Uterus (tissue), 4 donors: Measurements from ENCODE around the gene PTPRN2. TPM values are rescaled to one million over a fixed set of nuclear protein-coding genes. Genes with fewer than 3 reads are reported as not detected.

Source experiments
- DNase-seq, 2 donors: peaks; one replicate each; pipeline ENCODE4 v3.0.0-alpha.2; 2019 to 2020
- H3K27ac ChIP-seq, 2 donors: fragments of 200-600 bp; sonication (generic); 1 replicate in 1 of 2; 2 replicates in 1 of 2; pipeline ENCODE4 v1.5.1; 2016 to 2018
- H3K27me3 ChIP-seq, 2 donors: fragments of 200-600 bp; sonication (generic); one replicate each; pipeline ENCODE4 v1.5.1; 2018 to 2019; ENCODE audit warnings: control low read depth in 1 of 2
- H3K36me3 ChIP-seq, 2 donors: fragments of 200-600 bp; sonication (generic); one replicate each; pipeline ENCODE4 v1.5.1; 2019; ENCODE audit warnings: control low read depth in 1 of 2
- H3K4me1 ChIP-seq, 2 donors: fragments of 200-600 bp; sonication (generic); one replicate each; pipeline ENCODE4 v1.5.1; 2018 to 2019; ENCODE audit warnings: control low read depth in 1 of 2
- H3K4me3 ChIP-seq, 2 donors: fragments of 200-600 bp; sonication (generic); 1 replicate in 1 of 2; 2 replicates in 1 of 2; pipeline ENCODE4 v1.5.1; 2018 to 2019; ENCODE audit warnings: mild to moderate bottlenecking in 1 of 2
- H3K9me3 ChIP-seq, 2 donors: fragments of 200-600 bp; sonication (generic); one replicate each; pipeline ENCODE4 v1.5.1; 2019; ENCODE audit warnings: control low read depth in 1 of 2
- CTCF ChIP-seq, 4 experiments: fragments of 200-600 bp in 2 of 4; fragments of 450-650 bp in 2 of 4; sonication (generic) in 2 of 4; IDR thresholded peaks; one replicate each; pipeline ENCODE4 v1.5.1; 2016 to 2019; ENCODE audit warnings: antibody characterized with exemption in 4 of 4, mild to moderate bottlenecking in 2 of 4, moderate library complexity in 1 of 4
- POLR2A ChIP-seq, 2 donors: fragments of 450-650 bp; IDR thresholded peaks; one replicate each; pipeline ENCODE4 v1.6.1; 2016; ENCODE audit warnings: antibody characterized with exemption in 2 of 2, mild to moderate bottlenecking in 1 of 2, moderate library complexity in 1 of 2
- intact Hi-C: fragments of 100-400 bp; cut with DNase I; formaldehyde crosslinking; loops from one replicate; pipeline ENCODE4 v1.15.1; 2023; ENCODE audit warnings: low total_unique reads
- total RNA-seq, 4 donors: library from RNA; depleted of rRNA in 3 of 4; stranded (reverse); fragments of >200 nt in 3 of 4; gene quantifications; one replicate each; pipeline versions ENCODE4 v1.1.0 to v1.2.4, GENCODE V29; 2014 to 2023
- donor health status: DM: yes; HTN: yes; CAD: no.

The PTPRN2 gene
- total RNA-seq, 4 donors from 2014 or later = 1.2 to 5.2 (median 2.3) TPM

- TF ChIP-seq POLR2A (IDR thresholded peaks at IDR 0.05) = no peak
- no peak for TF ChIP-seq CTCF (IDR thresholded peaks at IDR 0.05)
- Histone ChIP-seq H3K27me3 (no peaks in the 10 kb centered on the region), H3K4me3 (peak overlapping the region in 1 of 2 donors; percentile 4)
These were observed 849.6 kb downstream of the PTPRN2 start for GRCh38 chr7:157738066-157738460.

GRCh38 chr7:157737151-157738065 lies 850.2 kb downstream of the PTPRN2 start:
- Histone ChIP-seq H3K27ac (no peak overlapping the region), H3K9me3 (no peaks in the 10 kb centered on the region), H3K4me1 (no peaks in the 10 kb centered on the region), H3K4me3 (no peak overlapping the region), H3K27me3 (no peaks in the 10 kb centered on the region), H3K36me3 (no peaks in the 10 kb centered on the region)
- intact Hi-C loops = no loop called here
- no peak for TF ChIP-seq CTCF (IDR thresholded peaks at IDR 0.05)
- DNase-seq = no peak

More at GRCh38 chr7:157738066-157738460, 849.6 kb downstream of the PTPRN2 start:
- DNase-seq = no peak
- H3K36me3 ChIP-seq = no peaks in the 10 kb centered on the region
- H3K27ac ChIP-seq = no peak overlapping the region
- H3K9me3 ChIP-seq = no peaks in the 10 kb centered on the region
- H3K4me1 ChIP-seq = no peaks in the 10 kb centered on the region
- intact Hi-C loops = no loop called here

GRCh38 chr7:157736341-157736740 lies 851.3 kb downstream of the PTPRN2 start:
- TF ChIP-seq POLR2A (IDR thresholded peaks at IDR 0.05) (no peak), CTCF (IDR thresholded peaks at IDR 0.05) (no peak)
- Histone ChIP-seq H3K27me3 (no peaks in the 10 kb centered on the region), H3K4me3 (no peak overlapping the region), H3K4me1 (no peaks in the 10 kb centered on the region), H3K27ac (no peak overlapping the region), H3K36me3 (no peaks in the 10 kb centered on the region), H3K9me3 (no peaks in the 10 kb centered on the region)
- intact Hi-C loops = no loop called here
- no peak for DNase-seq

- intact Hi-C loops = no loop called here
- no peak for DNase-seq
These were observed 851.8 kb downstream of the PTPRN2 start for GRCh38 chr7:157735826-157736225.

More at GRCh38 chr7:157735826-157736225, 851.8 kb downstream of the PTPRN2 start:
- Histone ChIP-seq H3K4me3 (no peak overlapping the region), H3K27ac (no peak overlapping the region), H3K36me3 (no peaks in the 10 kb centered on the region), H3K4me1 (no peaks in the 10 kb centered on the region), H3K9me3 (no peaks in the 10 kb centered on the region), H3K27me3 (no peaks in the 10 kb centered on the region)
- TF ChIP-seq POLR2A (IDR thresholded peaks at IDR 0.05) (no peak), CTCF (IDR thresholded peaks at IDR 0.05) (no peak)
